Left lung (tissue), 10 donors: Measurements from ENCODE around the gene ELFN1. TPM values are rescaled to one million over a fixed set of nuclear protein-coding genes. Genes with fewer than 3 reads are reported as not detected.
A peak's percentile ranks its signal among the peaks of the same experiment; 100 is the strongest.

Source experiments
- ATAC-seq: fragments of 200-7000 bp; cut with Tn5 transposase; one replicate; pipeline ENCODE4 v1.9.1; 2020; ENCODE audit warnings: moderate library complexity
- DNase-seq, 4 donors: peaks; one replicate each; pipeline ENCODE4 v3.0.0-alpha.2; 2013 to 2020
- H3K27ac ChIP-seq, 2 donors: fragments of 200-600 bp; sonication (generic) in 1 of 2; one replicate each; pipeline versions ENCODE4 v1.5.0 to v1.8.0; 2020 to 2021
- H3K27me3 ChIP-seq, 2 donors: fragments of 200-600 bp; sonication (generic) in 1 of 2; one replicate each; pipeline versions ENCODE4 v1.5.0 to v1.8.0; 2020 to 2021
- H3K36me3 ChIP-seq, 2 donors: fragments of 200-600 bp; sonication (generic) in 1 of 2; one replicate each; pipeline versions ENCODE4 v1.5.0 to v1.8.0; 2020 to 2021
- H3K4me1 ChIP-seq, 2 donors: fragments of 200-600 bp; one replicate each; pipeline ENCODE4 v1.8.0; 2021
- H3K4me3 ChIP-seq, 2 donors: fragments of 200-600 bp; sonication (generic) in 1 of 2; one replicate each; pipeline versions ENCODE4 v1.5.0 to v1.8.0; 2020 to 2021; ENCODE audit warnings: mild to moderate bottlenecking in 1 of 2
- H3K9me3 ChIP-seq, 2 donors: fragments of 200-600 bp; sonication (generic) in 1 of 2; one replicate each; pipeline versions ENCODE4 v1.5.0 to v1.8.0; 2020 to 2021
- CTCF ChIP-seq, 2 donors: fragments of 200-600 bp; sonication (generic) in 1 of 2; IDR thresholded peaks; one replicate each; pipeline versions ENCODE4 v1.5.0 to v1.8.0; 2021; ENCODE audit warnings: antibody characterized with exemption in 2 of 2
- intact Hi-C, 2 donors: fragments of 100-400 bp; cut with DNase I; formaldehyde crosslinking; loops; one replicate each; pipeline versions ENCODE4 v1.11.2 to v1.14.2; 2022
- polyA plus RNA-seq, 6 donors: library from polyadenylated mRNA; unstranded; fragments of 120-200 nt; gene quantifications; one replicate each; pipeline ENCODE4 v1.2.1, GENCODE V29; 2013; ENCODE audit not compliant: insufficient read length in 6 of 6
- total RNA-seq, 2 donors: library from RNA; stranded (reverse); fragmentation: NEBNext Ultra II Directional; extraction: Animal tissue kit (Norgen Biotek cat#: 25700); gene quantifications; one replicate each; pipeline ENCODE4 v1.2.1, GENCODE V29; 2021
- donor health status: DM: no; HTN: yes; CAD: no.
- donor health status: DM: no; HTN: no; CAD: no.

Gene ELFN1
- total and polyA plus RNA-seq, 8 donors = 1.5 to 4.0 (median 2.7) TPM

GRCh38 chr7:1723254-1723653 is 53.2 kb downstream of the ELFN1 start:
- DNase-seq (peak in 1 of 4 donors; percentile 28), ATAC-seq (no peak)
- Histone ChIP-seq H3K4me3 (no peak overlapping the region), H3K27ac (no peak overlapping the region), H3K9me3 (peaks cover 0 to 2% of the 10 kb centered on the region in 2 donors), H3K4me1 (no peaks in the 10 kb centered on the region), H3K36me3 (no peaks in the 10 kb centered on the region), H3K27me3 (peaks cover 0 to 36% of the 10 kb centered on the region in 2 donors)
- no peak for TF ChIP-seq CTCF (IDR thresholded peaks at IDR 0.05)
- intact Hi-C loops = no loop called here

DNA sequence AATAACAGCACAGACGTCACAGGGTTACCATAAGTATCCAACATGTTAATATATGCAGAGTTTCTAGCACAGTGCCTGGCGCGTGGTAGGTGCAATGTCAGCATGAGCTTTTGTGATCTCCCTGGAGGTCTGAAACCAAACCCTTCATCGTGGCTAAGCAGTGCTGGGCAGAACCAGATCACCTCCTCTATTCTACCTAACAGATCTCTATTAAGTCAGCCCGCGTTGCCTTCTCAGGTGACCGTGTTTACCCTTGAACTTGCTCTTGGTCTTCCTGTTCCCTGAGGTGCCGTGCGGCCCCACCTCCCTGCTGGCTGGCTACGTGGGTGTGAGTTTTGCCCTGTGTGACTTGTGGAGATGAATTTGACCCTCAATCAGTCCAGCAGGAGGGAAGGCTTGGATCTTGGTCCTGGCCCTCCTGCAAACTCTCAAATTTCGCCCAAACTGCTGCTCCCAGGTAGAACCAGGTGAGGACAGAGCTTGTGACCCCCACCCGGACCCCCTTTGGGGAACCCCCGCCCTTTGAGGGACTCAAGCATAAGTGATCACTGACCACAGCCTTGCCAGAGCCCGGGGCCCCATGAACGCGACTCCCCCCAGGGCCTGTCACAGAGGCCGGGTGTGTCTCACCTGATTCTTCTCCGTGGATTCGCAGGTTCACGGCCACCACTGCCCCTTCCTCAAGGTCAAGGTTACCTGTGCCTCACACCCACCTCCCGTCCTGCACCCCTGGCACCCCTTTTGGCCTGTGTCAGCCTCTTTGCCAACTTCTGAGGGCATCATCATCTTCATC is 54.2 kb downstream of the ELFN1 start:
- ATAC-seq = no peak
- Histone ChIP-seq H3K4me3 (no peak overlapping the region), H3K4me1 (no peaks in the 10 kb centered on the region), H3K27me3 (peaks cover 0 to 36% of the 10 kb centered on the region in 2 donors), H3K9me3 (peaks cover 0 to 12% of the 10 kb centered on the region in 2 donors), H3K27ac (no peak overlapping the region), H3K36me3 (no peaks in the 10 kb centered on the region)
- intact Hi-C loops = no loop called here
- peak in 1 of 4 donors; percentile 71 for DNase-seq
- TF ChIP-seq CTCF (IDR thresholded peaks at IDR 0.05) = no peak

DNA sequence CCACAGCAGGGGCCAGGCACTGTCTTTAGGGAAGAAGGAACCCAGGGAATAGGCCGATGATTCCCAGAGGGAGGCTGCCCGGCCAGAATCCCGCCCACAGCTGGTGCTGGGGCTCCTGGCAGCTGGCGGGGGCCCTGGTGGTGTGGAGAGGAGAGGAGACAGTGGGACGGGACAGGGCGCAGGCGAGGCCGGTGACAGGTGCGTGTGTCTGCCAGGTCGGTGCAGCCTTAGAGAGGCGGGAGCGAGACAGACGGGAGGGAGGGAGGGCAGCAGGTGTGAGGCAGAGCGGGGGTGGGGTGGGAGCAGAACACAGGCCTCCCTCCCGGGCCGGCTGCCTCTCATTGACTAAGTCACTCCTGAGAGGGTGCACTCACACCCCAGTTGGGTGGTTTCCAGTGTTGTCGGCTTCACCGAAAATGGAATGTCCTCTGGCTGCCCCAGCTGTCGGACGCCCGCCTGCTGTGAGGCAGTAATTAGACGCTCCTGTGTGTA is 55.2 kb downstream of the ELFN1 start:
- DNase-seq (peak in 3 of 4 donors; percentile 51 to 72 (median 52)), ATAC-seq (peak; percentile 76)
- peaks cover 0 to 21% of the 10 kb centered on the region in 2 donors for H3K9me3 ChIP-seq
- no peaks in the 10 kb centered on the region for H3K4me1 ChIP-seq
- no peak for TF ChIP-seq CTCF (IDR thresholded peaks at IDR 0.05)
- H3K27me3 ChIP-seq = peaks cover 0 to 36% of the 10 kb centered on the region in 2 donors
- intact Hi-C loops = no loop called here
- no peaks in the 10 kb centered on the region for H3K36me3 ChIP-seq
- no peak overlapping the region for H3K27ac ChIP-seq
- no peak overlapping the region for H3K4me3 ChIP-seq

DNA sequence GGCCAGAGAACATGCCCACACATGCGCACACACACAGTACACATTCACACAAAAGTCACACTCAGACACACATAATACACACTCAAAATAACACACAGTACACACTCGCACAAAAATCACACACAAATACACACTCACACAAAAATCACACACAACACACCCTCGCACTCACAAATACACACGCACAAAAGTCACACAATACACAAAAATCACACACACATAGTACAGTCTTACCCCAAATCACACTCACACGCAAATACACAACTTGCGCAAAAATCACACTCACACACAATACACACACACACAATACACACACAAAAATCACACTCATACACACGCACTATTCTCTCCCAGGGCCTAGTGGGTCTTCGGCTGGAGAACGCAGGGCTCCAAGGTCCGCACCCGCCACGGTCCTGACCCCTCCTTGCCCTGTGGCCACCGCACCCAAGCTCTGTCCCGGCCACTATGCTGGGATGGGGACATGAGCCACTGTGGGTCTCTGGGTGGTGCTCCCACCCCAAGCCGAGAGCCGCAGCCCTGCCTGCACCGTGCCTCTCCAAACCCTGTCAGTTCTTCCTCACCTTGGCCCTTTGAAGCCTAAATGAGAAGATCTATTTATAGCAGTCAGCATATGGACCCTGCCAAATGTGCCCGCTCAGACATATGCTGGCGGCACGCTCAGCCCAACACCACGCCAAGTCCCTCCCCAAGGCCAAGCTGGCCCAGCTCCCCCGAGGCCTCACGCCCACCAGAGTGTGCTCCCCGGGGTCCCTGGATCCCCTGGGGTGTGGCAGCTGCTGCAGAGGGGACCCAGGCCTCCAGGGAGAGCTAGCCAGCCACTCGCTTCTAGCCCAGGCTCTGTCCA is 55.9 kb downstream of the ELFN1 start:
- H3K4me3 ChIP-seq = no peak overlapping the region
- H3K27me3 ChIP-seq = peaks cover 0 to 36% of the 10 kb centered on the region in 2 donors
- no peaks in the 10 kb centered on the region for H3K4me1 ChIP-seq
- ATAC-seq (no peak), DNase-seq (peak in 1 of 4 donors; percentile 61)
- H3K9me3 ChIP-seq = peaks cover 0 to 21% of the 10 kb centered on the region in 2 donors
- intact Hi-C loops = no loop called here
- H3K27ac ChIP-seq = no peak overlapping the region
- no peaks in the 10 kb centered on the region for H3K36me3 ChIP-seq
- no peak for TF ChIP-seq CTCF (IDR thresholded peaks at IDR 0.05)

- no peak for TF ChIP-seq CTCF (IDR thresholded peaks at IDR 0.05)
- H3K4me1 ChIP-seq = no peaks in the 10 kb centered on the region
- H3K4me3 ChIP-seq = no peak overlapping the region
- ATAC-seq = no peak
- no peaks in the 10 kb centered on the region for H3K36me3 ChIP-seq
- DNase-seq = no peak
- peaks cover 0 to 36% of the 10 kb centered on the region in 2 donors for H3K27me3 ChIP-seq
- intact Hi-C loops = no loop called here
- no peak overlapping the region for H3K27ac ChIP-seq
- peaks cover 0 to 21% of the 10 kb centered on the region in 2 donors for H3K9me3 ChIP-seq
Measured at GRCh38 chr7:1727079-1727478, 57.0 kb downstream of the ELFN1 start.
